Measurements from ENCODE around the gene POU6F2.

POU6F2 gene

DNA sequence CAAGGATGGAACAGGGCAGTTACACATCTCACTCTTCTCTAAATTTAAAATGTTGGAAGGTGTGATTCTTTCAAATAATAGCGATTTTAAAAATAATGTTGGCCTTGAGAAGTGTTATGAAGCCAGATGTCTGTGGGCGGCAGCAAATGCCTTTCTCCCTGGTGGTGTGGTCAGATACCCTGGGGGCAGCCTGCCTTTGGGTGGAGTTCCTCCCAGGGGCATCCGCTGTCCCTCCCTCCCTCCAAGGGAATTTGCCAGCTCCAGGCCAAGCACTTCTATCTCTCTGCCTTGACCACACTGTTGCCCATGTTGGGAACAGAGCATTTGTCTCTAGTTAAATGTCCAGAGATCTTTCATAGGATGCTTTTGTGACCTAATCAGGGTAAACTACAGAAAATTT lies 121.4 kb downstream of the POU6F2 start:
- Histone ChIP-seq H3K4me3 (ENCODE audit: insufficient read depth, low read depth, low read length) (no peak overlapping the region), H3K27ac (ENCODE audit: insufficient read depth, low read depth, low read length, poor library complexity, severe bottlenecking) (no peak overlapping the region), H3K9me3 (ENCODE audit: control insufficient read depth, low read length) (no peaks in the 10 kb centered on the region), H3K4me1 (ENCODE audit: control insufficient read depth, insufficient read depth, low read length) (no peaks in the 10 kb centered on the region), H3K36me3 (ENCODE audit: control insufficient read depth, insufficient read depth, low read length) (no peaks in the 10 kb centered on the region), H3K27me3 (ENCODE audit: control insufficient read depth, insufficient read depth, low read length, poor library complexity, severe bottlenecking) (no peaks in the 10 kb centered on the region)
- 94% methylated on average over 3 of the region's 3 CpGs for WGBS, 2 experiments

DNA sequence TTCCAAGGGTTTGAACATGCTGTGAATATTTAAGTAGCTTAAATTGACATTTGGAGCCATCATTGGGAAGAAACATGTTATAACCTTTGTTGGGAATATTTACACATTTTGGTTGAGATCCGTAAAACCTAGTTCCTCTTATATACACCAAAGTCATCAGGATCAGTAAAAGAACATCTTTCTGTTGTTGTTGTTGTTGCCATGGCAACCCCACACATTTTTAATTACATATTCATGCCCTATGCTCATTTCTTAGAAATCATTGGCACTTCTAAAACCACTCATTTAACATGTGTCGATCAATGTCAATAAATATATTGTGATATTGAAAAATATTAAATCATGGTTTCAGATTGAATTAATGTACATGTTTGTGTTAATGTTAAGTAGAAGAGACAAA lies 122.6 kb downstream of the POU6F2 start:
- H3K4me3 ChIP-seq (ENCODE audit: insufficient read depth, low read depth, low read length): no peak overlapping the region
- 100% methylated on average over 1 of the region's 2 CpGs; no CpG with 5 or more reads in 1 of the 2 experiments for WGBS, 2 experiments
- no peaks in the 10 kb centered on the region for H3K9me3 ChIP-seq (ENCODE audit: control insufficient read depth, low read length)
- H3K27me3 ChIP-seq (ENCODE audit: control insufficient read depth, insufficient read depth, low read length, poor library complexity, severe bottlenecking): no peaks in the 10 kb centered on the region
- no peaks in the 10 kb centered on the region for H3K36me3 ChIP-seq (ENCODE audit: control insufficient read depth, insufficient read depth, low read length)
- H3K27ac ChIP-seq (ENCODE audit: insufficient read depth, low read depth, low read length, poor library complexity, severe bottlenecking): no peak overlapping the region
- no peaks in the 10 kb centered on the region for H3K4me1 ChIP-seq (ENCODE audit: control insufficient read depth, insufficient read depth, low read length)

DNA sequence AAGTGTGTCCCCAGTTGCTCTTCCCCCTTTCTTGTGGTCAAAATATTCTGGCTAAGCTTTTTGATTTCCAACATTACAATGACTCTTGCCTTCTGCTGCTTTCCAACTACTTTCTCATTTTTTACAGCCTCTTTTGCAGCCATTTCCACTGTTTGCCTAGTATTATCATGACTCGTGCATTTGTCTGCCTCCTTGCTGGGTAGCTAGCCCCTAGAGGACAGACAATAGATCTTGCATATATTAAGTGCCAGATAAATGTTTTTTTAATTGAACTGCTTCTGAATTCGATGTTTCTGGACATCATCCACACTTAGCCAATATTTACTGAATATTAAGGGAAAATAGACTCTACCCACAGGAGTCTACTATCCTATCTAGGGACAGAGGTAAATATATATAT lies 124.5 kb downstream of the POU6F2 start:
- Histone ChIP-seq H3K4me3 (ENCODE audit: insufficient read depth, low read depth, low read length) (no peak overlapping the region), H3K9me3 (ENCODE audit: control insufficient read depth, low read length) (no peaks in the 10 kb centered on the region), H3K4me1 (ENCODE audit: control insufficient read depth, insufficient read depth, low read length) (no peaks in the 10 kb centered on the region), H3K36me3 (ENCODE audit: control insufficient read depth, insufficient read depth, low read length) (no peaks in the 10 kb centered on the region), H3K27me3 (ENCODE audit: control insufficient read depth, insufficient read depth, low read length, poor library complexity, severe bottlenecking) (no peaks in the 10 kb centered on the region), H3K27ac (ENCODE audit: insufficient read depth, low read depth, low read length, poor library complexity, severe bottlenecking) (no peak overlapping the region)
- WGBS, 2 experiments: 88 to 100% methylated on average over 1 to 2 of the region's 2 CpGs

DNA sequence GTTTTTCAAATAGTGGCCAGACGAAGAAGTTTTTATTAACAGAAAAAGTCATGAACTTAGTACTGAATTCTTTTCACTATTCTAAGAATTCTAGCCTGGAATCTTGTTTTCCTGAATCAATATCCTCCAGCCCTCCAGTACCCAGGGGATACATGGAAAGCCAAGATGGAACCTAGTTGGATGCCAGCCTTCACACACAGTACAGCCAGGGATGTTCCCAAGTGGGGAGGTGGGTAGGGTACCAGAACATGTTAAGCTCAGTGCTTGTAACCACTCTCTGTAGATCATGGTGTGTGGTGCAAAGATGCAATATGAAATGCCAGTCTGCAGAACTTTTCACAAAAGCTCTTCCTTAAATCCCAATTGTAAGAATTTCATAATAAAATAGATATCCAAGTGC lies 128.0 kb downstream of the POU6F2 start:
- H3K27me3 ChIP-seq (ENCODE audit: control insufficient read depth, insufficient read depth, low read length, poor library complexity, severe bottlenecking): no peaks in the 10 kb centered on the region

DNA sequence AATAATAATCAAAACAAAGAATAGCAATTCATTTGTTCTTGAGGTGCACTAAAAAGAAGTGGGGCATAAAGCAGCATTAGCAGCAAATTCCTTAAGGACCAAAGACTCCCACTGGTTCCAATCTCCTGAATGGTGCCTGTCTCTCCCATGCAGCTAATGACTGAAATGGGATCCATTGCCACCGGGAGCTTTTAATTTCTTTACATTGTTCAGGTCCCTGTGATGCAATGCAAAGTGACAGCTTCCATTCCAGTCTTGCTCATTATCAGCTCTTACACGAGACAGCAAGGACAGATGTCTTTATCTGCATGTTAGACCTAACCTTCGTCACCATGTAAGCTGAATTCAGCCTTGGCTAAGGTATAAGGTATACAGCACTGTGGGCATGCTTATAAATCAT lies 148.1 kb downstream of the POU6F2 start:
- no peak overlapping the region for H3K27ac ChIP-seq (ENCODE audit: insufficient read depth, low read depth, low read length, poor library complexity, severe bottlenecking)
- no peaks in the 10 kb centered on the region for H3K9me3 ChIP-seq (ENCODE audit: control insufficient read depth, low read length)
- peaks cover 18% of the 10 kb centered on the region for H3K4me1 ChIP-seq (ENCODE audit: control insufficient read depth, insufficient read depth, low read length)
- WGBS, 2 experiments: 30 to 31% methylated on average over 3 of the region's 3 CpGs
- no peak overlapping the region for H3K4me3 ChIP-seq (ENCODE audit: insufficient read depth, low read depth, low read length)
- H3K27me3 ChIP-seq (ENCODE audit: control insufficient read depth, insufficient read depth, low read length, poor library complexity, severe bottlenecking): no peaks in the 10 kb centered on the region
- no peaks in the 10 kb centered on the region for H3K36me3 ChIP-seq (ENCODE audit: control insufficient read depth, insufficient read depth, low read length)

More for the DNA sequence above, 128.0 kb downstream of the POU6F2 start:
- H3K27ac ChIP-seq (ENCODE audit: insufficient read depth, low read depth, low read length, poor library complexity, severe bottlenecking): no peak overlapping the region
- H3K36me3 ChIP-seq (ENCODE audit: control insufficient read depth, insufficient read depth, low read length): no peaks in the 10 kb centered on the region
- WGBS, 2 experiments: 100% methylated on average over 1 of the region's 1 CpG; no CpG with 5 or more reads in 1 of the 2 experiments
- no peaks in the 10 kb centered on the region for H3K4me1 ChIP-seq (ENCODE audit: control insufficient read depth, insufficient read depth, low read length)
- H3K4me3 ChIP-seq (ENCODE audit: insufficient read depth, low read depth, low read length): no peak overlapping the region
- no peaks in the 10 kb centered on the region for H3K9me3 ChIP-seq (ENCODE audit: control insufficient read depth, low read length)

DNA sequence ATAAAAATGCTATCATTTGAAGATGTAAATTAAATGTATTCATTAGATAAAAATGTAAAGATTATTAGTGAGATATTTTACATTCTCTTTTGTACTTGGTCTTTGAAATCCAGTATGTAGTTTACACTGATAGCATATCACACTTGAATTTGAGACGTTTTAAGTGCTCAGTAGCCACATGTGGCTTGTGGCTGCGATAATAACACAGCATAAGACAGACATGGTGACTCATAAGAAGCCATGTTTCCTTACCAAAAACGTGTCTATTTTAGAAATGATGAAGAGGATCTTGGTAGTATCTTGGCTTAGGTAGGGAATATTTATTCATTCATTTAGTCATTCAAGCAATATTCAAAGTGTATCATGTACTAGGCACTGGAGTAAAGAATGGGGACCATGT lies 149.3 kb downstream of the POU6F2 start:
- no peak overlapping the region for H3K27ac ChIP-seq (ENCODE audit: insufficient read depth, low read depth, low read length, poor library complexity, severe bottlenecking)
- 96% methylated on average over 3 of the region's 3 CpGs for WGBS, 2 experiments
- H3K4me1 ChIP-seq (ENCODE audit: control insufficient read depth, insufficient read depth, low read length): peaks cover 18% of the 10 kb centered on the region
- no peak overlapping the region for H3K4me3 ChIP-seq (ENCODE audit: insufficient read depth, low read depth, low read length)
- no peaks in the 10 kb centered on the region for H3K9me3 ChIP-seq (ENCODE audit: control insufficient read depth, low read length)
- no peaks in the 10 kb centered on the region for H3K36me3 ChIP-seq (ENCODE audit: control insufficient read depth, insufficient read depth, low read length)
- H3K27me3 ChIP-seq (ENCODE audit: control insufficient read depth, insufficient read depth, low read length, poor library complexity, severe bottlenecking): no peaks in the 10 kb centered on the region

DNA sequence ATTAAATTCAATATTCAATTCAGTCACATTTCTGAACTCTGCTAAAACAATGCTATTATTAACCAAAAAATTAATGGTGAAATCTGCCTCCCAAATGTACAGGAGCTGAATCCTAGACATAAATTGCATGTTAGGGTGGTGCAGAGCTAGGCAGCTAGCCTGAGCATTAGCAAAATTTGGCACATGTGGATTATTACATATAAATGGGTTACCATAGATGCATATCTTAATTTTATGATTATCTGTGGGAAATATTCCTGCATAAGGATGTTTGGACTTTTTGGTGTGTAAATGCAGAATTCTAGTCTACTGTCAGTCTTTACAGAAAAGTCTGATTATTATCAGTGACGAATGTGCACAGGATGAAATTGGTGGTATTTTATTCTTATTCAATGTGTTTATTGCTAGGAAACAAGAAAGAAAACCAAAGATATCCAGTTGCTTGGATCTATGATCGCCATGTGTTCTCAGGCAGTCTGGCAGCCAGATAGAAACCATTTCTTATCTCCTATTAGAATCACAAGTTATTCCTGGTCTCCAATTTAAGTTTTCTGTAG lies 150.7 kb downstream of the POU6F2 start:
- 100% methylated on average over 2 of the region's 2 CpGs for WGBS, 2 experiments
- H3K27ac ChIP-seq (ENCODE audit: insufficient read depth, low read depth, low read length, poor library complexity, severe bottlenecking): no peak overlapping the region

DNA sequence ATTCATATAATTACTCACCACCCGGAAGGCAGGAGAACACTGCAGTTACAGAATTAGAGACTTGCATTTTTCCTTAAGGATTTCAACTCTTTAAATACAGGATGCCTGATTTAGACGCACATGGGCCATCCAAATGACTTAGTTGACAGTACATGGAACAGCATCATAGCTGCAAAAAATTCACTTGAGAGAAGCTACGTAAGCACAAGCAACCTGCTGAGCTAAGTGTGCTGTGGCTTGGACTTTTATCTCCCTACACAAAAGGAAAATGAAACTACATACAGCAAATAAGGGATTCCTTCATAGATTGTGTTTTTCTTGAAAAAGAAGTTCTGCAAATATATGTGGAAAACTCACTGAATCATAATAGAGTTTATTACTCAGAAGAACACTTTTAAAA lies 152.6 kb downstream of the POU6F2 start:
- Histone ChIP-seq H3K27ac (ENCODE audit: insufficient read depth, low read depth, low read length, poor library complexity, severe bottlenecking) (no peak overlapping the region), H3K36me3 (ENCODE audit: control insufficient read depth, insufficient read depth, low read length) (no peaks in the 10 kb centered on the region), H3K4me1 (ENCODE audit: control insufficient read depth, insufficient read depth, low read length) (peaks cover 11% of the 10 kb centered on the region), H3K4me3 (ENCODE audit: insufficient read depth, low read depth, low read length) (no peak overlapping the region), H3K9me3 (ENCODE audit: control insufficient read depth, low read length) (no peaks in the 10 kb centered on the region), H3K27me3 (ENCODE audit: control insufficient read depth, insufficient read depth, low read length, poor library complexity, severe bottlenecking) (no peaks in the 10 kb centered on the region)
- WGBS, 2 experiments: 94% methylated on average over 3 of the region's 3 CpGs

More for the DNA sequence above, 150.7 kb downstream of the POU6F2 start:
- H3K36me3 ChIP-seq (ENCODE audit: control insufficient read depth, insufficient read depth, low read length): no peaks in the 10 kb centered on the region
- no peaks in the 10 kb centered on the region for H3K9me3 ChIP-seq (ENCODE audit: control insufficient read depth, low read length)
- no peaks in the 10 kb centered on the region for H3K27me3 ChIP-seq (ENCODE audit: control insufficient read depth, insufficient read depth, low read length, poor library complexity, severe bottlenecking)
- H3K4me1 ChIP-seq (ENCODE audit: control insufficient read depth, insufficient read depth, low read length): peaks cover 18% of the 10 kb centered on the region
- no peak overlapping the region for H3K4me3 ChIP-seq (ENCODE audit: insufficient read depth, low read depth, low read length)

DNA sequence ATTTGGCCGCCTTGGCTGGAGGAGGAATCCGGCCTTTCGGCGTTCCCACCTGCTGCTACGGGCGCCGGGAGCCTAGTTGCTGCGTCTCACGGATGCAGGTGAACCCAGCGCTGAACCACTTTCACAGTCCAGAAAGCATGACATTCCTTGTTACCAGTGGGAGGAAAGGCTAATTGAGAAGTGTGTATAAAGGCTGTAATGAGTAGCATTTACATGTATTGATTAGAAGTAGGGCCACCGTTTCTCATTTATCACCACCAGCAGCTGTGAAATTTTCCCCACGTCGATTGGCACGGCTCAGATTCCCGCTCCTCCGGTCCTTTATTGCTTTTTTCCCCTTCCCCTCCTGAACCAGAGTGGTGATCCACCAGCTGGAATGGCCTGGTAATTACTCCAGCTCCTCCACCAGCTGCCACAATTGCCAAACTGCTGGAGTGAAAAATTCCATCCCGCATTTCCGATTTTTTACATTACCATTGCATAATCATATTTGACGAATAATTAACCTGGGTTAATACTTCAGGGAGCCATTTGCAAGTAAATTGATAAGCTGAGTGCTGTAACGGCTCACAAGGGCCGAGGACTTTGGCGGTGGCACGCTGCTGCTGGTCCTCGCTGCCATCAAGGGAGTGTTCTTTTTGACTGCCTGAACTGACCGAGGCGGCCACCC lies 153.3 kb downstream of the POU6F2 start:
- WGBS, 2 experiments: 93 to 95% methylated on average over 26 of the region's 26 CpGs

DNA sequence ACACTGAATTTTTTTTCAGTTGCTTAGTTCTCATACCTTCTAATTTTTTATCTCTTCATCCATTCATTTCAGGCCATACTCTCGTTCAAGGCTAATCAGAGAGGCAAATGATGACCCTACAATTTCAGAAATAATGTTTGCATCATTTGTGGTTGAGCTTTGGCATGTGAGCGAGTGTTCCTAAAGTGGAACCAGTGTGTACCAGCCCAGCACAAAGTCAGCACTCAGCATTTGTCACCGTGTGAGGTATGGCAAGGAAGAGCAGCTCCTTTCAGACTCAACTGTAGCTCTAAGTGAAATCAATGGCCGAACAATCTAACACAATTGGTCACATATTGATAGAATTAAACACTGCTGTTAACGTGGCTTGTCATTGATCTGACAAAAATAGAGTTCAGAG lies 154.6 kb downstream of the POU6F2 start:
- WGBS, 2 experiments: 89 to 95% methylated on average over 5 of the region's 5 CpGs

More for the DNA sequence above, 153.3 kb downstream of the POU6F2 start:
- Histone ChIP-seq H3K4me1 (ENCODE audit: control insufficient read depth, insufficient read depth, low read length) (peaks cover 3% of the 10 kb centered on the region), H3K27ac (ENCODE audit: insufficient read depth, low read depth, low read length, poor library complexity, severe bottlenecking) (no peak overlapping the region), H3K4me3 (ENCODE audit: insufficient read depth, low read depth, low read length) (no peak overlapping the region), H3K36me3 (ENCODE audit: control insufficient read depth, insufficient read depth, low read length) (no peaks in the 10 kb centered on the region), H3K27me3 (ENCODE audit: control insufficient read depth, insufficient read depth, low read length, poor library complexity, severe bottlenecking) (no peaks in the 10 kb centered on the region), H3K9me3 (ENCODE audit: control insufficient read depth, low read length) (no peaks in the 10 kb centered on the region)

More for the DNA sequence above, 154.6 kb downstream of the POU6F2 start:
- no peaks in the 10 kb centered on the region for H3K9me3 ChIP-seq (ENCODE audit: control insufficient read depth, low read length)
- no peak overlapping the region for H3K4me3 ChIP-seq (ENCODE audit: insufficient read depth, low read depth, low read length)
- H3K36me3 ChIP-seq (ENCODE audit: control insufficient read depth, insufficient read depth, low read length): no peaks in the 10 kb centered on the region
- no peaks in the 10 kb centered on the region for H3K27me3 ChIP-seq (ENCODE audit: control insufficient read depth, insufficient read depth, low read length, poor library complexity, severe bottlenecking)
- H3K27ac ChIP-seq (ENCODE audit: insufficient read depth, low read depth, low read length, poor library complexity, severe bottlenecking): no peak overlapping the region
- no peaks in the 10 kb centered on the region for H3K4me1 ChIP-seq (ENCODE audit: control insufficient read depth, insufficient read depth, low read length)
